OCI-LY7 (cell line): ENCODE results near the gene GIPC1.

Experiments used
- EZH2phosphoT487 ChIP-seq: fragments of 200-600 bp; sonication (generic); IDR thresholded peaks from 2 replicates; pipeline ENCODE4 v1.6.1; 2018; ENCODE audit warnings: low read depth, borderline replicate concordance, mild to moderate bottlenecking, mixed run types, antibody characterized with exemption, low read length, moderate library complexity, mixed read lengths
- TF ChIP-seq, protein P1 (sequence below): fragments of 200-600 bp; sonication (generic); conservative IDR thresholded peaks from 2 replicates; pipeline ENCODE4 v1.5.1; 2014; ENCODE audit warnings: mild to moderate bottlenecking, antibody characterized with exemption, low read length, moderate library complexity, mixed read lengths

- TF ChIP-seq, protein P1, sequence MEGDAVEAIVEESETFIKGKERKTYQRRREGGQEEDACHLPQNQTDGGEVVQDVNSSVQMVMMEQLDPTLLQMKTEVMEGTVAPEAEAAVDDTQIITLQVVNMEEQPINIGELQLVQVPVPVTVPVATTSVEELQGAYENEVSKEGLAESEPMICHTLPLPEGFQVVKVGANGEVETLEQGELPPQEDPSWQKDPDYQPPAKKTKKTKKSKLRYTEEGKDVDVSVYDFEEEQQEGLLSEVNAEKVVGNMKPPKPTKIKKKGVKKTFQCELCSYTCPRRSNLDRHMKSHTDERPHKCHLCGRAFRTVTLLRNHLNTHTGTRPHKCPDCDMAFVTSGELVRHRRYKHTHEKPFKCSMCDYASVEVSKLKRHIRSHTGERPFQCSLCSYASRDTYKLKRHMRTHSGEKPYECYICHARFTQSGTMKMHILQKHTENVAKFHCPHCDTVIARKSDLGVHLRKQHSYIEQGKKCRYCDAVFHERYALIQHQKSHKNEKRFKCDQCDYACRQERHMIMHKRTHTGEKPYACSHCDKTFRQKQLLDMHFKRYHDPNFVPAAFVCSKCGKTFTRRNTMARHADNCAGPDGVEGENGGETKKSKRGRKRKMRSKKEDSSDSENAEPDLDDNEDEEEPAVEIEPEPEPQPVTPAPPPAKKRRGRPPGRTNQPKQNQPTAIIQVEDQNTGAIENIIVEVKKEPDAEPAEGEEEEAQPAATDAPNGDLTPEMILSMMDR = no peak
- no peak for TF ChIP-seq EZH2phosphoT487
Observed at GRCh38 chr19:14467391-14467790, 28.5 kb downstream of the GIPC1 start.
